Fibroblast of the aortic adventitia (primary cell): ENCODE results near the gene JAKMIP1. TPM values are rescaled to one million over a fixed set of nuclear protein-coding genes. Genes with fewer than 3 reads are reported as not detected.

ENCODE experiments used
- DNase-seq: peaks from one replicate; pipeline ENCODE4 v3.0.0-alpha.2; 2010; ENCODE audit warnings: low read depth
- H3K4me3 ChIP-seq: 2 replicates; pipeline ENCODE4 v1.5.1; 2011; ENCODE audit warnings: low read depth, mild to moderate bottlenecking, control low read depth, low read length, moderate library complexity
- total RNA-seq: library from RNA; depleted of rRNA; stranded (reverse); fragments of >200 nt; gene quantifications from 2 replicates; pipeline ENCODE4 v1.2.3, GENCODE V29; 2012; ENCODE audit warnings: low replicate concordance
- TF ChIP-seq, protein P1 (sequence below): IDR thresholded peaks from 2 replicates; pipeline ENCODE4 v1.5.1; 2011; ENCODE audit warnings: mild to moderate bottlenecking, low read length, control low read depth, inconsistent platforms; ENCODE audit not compliant: insufficient read depth

JAKMIP1 gene
- total RNA-seq, 1 donor = not detected

DNA sequence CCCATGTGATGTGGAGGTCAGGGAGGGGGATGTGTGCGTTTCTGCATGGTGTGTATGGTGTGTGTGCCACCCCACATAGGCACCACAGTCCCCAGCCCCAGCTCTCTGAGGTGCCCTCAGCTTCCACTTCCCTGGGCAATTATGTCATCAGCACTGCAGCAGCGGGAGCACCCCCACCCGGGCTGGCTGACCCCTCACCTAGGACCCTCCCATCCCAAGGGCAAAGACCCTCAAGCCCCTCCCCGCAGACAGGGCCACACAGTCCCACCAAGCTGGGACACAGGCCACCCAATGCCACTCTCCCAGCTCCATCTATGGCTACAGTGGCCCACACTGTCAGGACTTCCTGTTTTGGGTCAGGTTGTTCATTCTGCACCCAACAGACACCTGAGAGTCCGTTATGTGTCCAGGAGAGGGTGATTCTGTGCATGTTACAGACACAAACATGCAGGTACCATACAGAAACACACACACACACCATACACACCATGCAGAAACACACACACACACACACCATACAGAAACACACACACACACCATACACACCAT, 75.2 kb downstream of the JAKMIP1 start:
- no peak for DNase-seq
- H3K4me3 ChIP-seq = no peak overlapping the region
- TF ChIP-seq, protein P1, sequence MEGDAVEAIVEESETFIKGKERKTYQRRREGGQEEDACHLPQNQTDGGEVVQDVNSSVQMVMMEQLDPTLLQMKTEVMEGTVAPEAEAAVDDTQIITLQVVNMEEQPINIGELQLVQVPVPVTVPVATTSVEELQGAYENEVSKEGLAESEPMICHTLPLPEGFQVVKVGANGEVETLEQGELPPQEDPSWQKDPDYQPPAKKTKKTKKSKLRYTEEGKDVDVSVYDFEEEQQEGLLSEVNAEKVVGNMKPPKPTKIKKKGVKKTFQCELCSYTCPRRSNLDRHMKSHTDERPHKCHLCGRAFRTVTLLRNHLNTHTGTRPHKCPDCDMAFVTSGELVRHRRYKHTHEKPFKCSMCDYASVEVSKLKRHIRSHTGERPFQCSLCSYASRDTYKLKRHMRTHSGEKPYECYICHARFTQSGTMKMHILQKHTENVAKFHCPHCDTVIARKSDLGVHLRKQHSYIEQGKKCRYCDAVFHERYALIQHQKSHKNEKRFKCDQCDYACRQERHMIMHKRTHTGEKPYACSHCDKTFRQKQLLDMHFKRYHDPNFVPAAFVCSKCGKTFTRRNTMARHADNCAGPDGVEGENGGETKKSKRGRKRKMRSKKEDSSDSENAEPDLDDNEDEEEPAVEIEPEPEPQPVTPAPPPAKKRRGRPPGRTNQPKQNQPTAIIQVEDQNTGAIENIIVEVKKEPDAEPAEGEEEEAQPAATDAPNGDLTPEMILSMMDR = no peak

DNA sequence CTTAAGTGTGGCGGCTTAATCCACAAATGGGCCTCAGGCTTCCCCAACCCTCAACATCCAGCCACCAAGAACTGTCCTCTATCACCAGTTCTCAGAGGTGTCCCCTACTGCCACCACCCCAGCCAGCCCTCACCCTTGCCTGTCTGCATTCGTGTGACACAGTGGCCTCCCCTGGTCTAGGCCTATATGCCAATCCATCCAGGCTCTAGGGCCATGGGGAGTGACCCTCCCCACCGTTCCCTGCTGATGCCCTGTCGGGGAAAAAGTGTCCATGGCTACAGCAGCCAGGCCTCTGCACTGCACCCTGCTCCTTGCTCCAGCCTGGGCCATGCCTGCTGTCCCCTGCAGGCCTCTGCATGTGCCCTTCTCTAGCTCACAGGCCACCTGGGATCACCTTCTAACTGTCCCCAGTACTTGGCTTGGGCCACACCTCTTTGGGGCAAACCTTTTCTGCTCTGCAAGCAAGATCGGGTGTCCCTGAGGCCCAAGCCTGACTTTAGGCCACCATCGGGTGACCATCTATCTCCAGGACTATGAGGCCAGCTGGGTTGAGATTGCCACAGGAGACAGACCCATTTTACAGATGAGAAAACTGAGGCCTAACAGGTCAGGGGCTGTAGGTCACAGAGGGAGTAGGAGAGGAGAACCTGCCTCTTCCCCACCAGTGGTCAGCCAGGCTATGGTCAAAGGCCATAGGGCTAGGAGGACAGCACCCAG, 75.8 kb downstream of the JAKMIP1 start:
- DNase-seq = no peak
- H3K4me3 ChIP-seq = no peak overlapping the region
- TF ChIP-seq, protein P1 = no peak

DNA sequence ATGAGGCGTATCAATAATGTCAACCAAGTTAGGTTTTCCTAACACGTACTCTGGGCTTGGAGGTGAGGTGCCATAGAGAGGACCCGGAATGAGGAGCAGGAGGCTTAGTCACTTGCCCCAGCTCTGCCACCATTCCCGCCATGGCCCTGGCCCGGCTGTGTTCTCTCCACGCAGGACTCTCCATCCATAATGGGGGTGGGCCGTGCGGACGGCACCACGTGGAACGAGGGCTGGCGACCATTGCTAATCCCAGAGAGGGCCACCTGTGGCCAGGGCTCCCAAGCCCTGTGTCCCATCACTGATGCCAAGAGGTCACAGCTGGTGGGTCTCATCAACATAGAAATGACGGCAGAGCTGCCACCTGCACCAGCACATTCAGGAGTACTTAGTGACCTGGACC, 76.4 kb downstream of the JAKMIP1 start:
- no peak overlapping the region for H3K4me3 ChIP-seq
- DNase-seq = no peak
- TF ChIP-seq, protein P1 = no peak

DNA sequence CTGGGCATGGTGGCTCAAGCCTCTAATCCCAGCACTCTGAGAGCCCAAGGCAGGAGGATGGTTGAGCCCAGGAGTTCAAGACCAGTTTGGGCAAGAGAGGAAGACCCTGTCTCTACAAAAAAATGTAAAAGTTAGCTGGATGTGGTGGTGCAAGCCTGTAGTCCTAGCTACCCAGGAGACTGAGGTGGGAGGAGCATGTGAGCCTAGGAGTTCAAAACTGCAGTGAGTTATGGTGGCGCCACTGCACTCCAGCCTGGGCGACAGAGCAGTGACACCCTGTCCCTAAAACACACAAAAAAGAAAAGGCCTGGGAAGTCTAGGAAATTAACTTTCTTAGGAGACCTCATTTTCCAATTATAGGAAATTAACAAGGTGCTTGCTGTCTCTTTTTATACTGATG, 76.8 kb downstream of the JAKMIP1 start:
- H3K4me3 ChIP-seq = no peak overlapping the region
- no peak for DNase-seq
- TF ChIP-seq, protein P1 = no peak

DNA sequence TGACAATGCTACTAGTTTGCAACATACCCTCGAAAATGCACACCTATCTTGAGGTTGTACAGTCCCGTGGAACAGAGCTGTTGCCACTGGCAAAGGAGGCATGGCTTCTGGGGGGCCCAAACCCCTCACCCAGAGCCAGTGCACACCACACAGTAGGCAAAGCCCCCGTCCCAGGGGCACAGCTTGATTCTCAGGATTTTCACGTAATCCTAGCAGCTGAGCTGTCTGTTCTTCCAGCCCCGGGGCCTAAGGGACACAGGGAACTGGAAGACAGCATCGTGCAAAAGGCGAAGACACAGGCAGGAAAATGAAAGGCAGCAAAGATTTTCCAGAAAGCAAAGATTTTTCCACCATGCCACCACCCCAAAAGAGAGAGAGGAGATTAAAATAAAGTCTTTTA, 77.2 kb downstream of the JAKMIP1 start:
- no peak for DNase-seq
- H3K4me3 ChIP-seq = no peak overlapping the region
- TF ChIP-seq, protein P1 = no peak

DNA sequence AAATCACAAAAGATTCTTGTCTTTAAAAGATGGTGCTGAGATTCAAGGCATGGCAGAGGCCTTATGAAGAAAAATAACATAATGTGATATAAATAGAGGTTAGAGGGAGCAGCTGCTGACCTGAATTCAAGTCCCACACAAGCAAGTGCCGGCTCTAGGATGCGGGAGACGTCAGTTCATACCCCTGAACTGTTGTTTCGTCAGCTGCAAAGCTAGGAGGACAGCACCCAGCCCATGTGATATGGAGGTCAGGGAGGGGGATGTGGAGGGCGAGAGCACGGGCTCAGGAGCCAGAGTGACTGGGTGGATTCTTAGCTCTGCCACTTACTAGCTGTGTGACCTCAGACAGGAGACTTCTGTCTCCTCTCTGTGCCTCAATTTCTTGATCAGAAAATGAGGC, 77.9 kb downstream of the JAKMIP1 start:
- TF ChIP-seq, protein P1 = no peak
- H3K4me3 ChIP-seq = no peak overlapping the region
- DNase-seq = no peak
